RWPE2 (cell line): ENCODE data around the gene MSMO1.
"Not testable (repeated sequence)": the region's sequence is repeated elsewhere in the genome, so short reads cannot be mapped to it uniquely, and the experiment has no call there.

Source experiments
- ATAC-seq: fragments of 200-7000 bp; cut with Tn5 transposase; 3 replicates; pipeline ENCODE4 v1.9.1; 2021; ENCODE audit warnings: low read depth
- DNase-seq: peaks from one replicate; pipeline ENCODE4 v3.0.0-alpha.2; 2020; ENCODE audit warnings: low spot score
- H3K27ac ChIP-seq: fragments of 450-650 bp; 2 replicates; pipeline ENCODE4 v1.5.1; 2017; ENCODE audit warnings: mild to moderate bottlenecking; ENCODE audit not compliant: poor library complexity, severe bottlenecking
- H3K27me3 ChIP-seq: fragments of 250-450 bp; sonication (Bioruptor Pico); 2 replicates; pipeline ENCODE4 v1.5.1; 2021; ENCODE audit warnings: mild to moderate bottlenecking, moderate library complexity; ENCODE audit not compliant: insufficient read depth, poor library complexity, severe bottlenecking
- H3K36me3 ChIP-seq: fragments of 250-450 bp; sonication (Bioruptor Pico); 2 replicates; pipeline ENCODE4 v1.5.1; 2020; ENCODE audit warnings: low read depth, mild to moderate bottlenecking, moderate library complexity
- H3K4me1 ChIP-seq: fragments of 250-450 bp; sonication (Bioruptor Pico); 2 replicates; pipeline ENCODE4 v1.5.1; 2021; ENCODE audit warnings: mild to moderate bottlenecking, moderate library complexity; ENCODE audit not compliant: insufficient read depth, poor library complexity, severe bottlenecking
- H3K4me3 ChIP-seq: fragments of 250-450 bp; sonication (Bioruptor Pico); 2 replicates; pipeline ENCODE4 v1.5.1; 2021; ENCODE audit warnings: mild to moderate bottlenecking, moderate library complexity; ENCODE audit not compliant: severe bottlenecking
- H3K9me3 ChIP-seq: fragments of 250-450 bp; sonication (Bioruptor Pico); 2 replicates; pipeline ENCODE4 v1.5.1; 2021; ENCODE audit warnings: mild to moderate bottlenecking, moderate library complexity; ENCODE audit not compliant: severe bottlenecking
- TF ChIP-seq, protein P1 (sequence below): fragments of 450-650 bp; IDR thresholded peaks from one replicate; pipeline ENCODE4 v1.5.1; 2017; ENCODE audit warnings: mild to moderate bottlenecking, moderate library complexity; ENCODE audit not compliant: poor library complexity, severe bottlenecking

MSMO1 gene

DNA sequence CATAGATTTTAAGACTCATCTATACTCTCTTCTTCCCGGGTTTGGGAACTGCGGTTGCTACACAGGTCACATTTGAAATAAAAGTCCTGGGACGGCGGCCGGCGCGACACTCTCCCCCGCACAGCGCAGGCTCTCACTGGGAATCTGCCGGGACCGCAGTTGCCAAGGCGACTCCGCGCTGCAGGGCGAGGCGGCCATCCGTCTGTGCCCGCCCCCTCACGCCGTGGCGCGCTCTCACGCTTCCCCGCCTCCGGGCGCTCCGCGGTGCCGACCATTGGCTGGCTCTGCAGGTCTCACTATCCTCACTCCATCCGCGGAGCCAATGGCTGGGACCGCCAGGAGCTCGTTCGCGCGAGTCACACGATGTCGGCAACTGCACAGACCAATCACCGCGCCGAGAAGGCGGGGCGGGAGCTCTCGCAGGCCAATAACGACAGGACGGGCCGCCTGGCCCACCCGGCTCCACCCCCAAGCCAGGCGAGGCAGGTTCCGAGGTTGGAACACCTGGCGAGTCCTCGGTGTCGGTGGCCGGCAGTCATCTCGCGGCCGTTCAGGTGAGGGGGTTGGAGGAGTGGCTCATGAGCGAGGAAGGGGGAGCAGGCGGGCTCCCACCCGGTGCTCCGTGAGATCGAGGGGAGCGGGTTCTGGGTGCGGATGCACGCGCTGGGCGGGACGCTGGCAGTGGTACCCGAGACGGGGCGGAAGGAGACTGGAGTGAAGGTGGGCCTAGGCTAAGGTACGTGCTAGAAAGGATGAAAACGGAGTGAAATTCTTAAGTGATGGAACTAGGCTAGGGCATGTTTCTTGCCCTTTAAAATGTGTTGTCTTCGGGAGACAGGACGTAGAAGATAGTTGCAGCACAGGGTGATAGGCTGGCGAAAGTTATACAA, at the start of gene MSMO1:
Gene MSMO1, plus strand, starts transcription at position 459 of the 890 bp plus-strand sequence. CDS start 5,702 bp downstream, outside the sequence.
- TF ChIP-seq, protein P1, sequence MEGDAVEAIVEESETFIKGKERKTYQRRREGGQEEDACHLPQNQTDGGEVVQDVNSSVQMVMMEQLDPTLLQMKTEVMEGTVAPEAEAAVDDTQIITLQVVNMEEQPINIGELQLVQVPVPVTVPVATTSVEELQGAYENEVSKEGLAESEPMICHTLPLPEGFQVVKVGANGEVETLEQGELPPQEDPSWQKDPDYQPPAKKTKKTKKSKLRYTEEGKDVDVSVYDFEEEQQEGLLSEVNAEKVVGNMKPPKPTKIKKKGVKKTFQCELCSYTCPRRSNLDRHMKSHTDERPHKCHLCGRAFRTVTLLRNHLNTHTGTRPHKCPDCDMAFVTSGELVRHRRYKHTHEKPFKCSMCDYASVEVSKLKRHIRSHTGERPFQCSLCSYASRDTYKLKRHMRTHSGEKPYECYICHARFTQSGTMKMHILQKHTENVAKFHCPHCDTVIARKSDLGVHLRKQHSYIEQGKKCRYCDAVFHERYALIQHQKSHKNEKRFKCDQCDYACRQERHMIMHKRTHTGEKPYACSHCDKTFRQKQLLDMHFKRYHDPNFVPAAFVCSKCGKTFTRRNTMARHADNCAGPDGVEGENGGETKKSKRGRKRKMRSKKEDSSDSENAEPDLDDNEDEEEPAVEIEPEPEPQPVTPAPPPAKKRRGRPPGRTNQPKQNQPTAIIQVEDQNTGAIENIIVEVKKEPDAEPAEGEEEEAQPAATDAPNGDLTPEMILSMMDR: no peak
- no peaks in the 10 kb centered on the region for H3K9me3 ChIP-seq

DNA sequence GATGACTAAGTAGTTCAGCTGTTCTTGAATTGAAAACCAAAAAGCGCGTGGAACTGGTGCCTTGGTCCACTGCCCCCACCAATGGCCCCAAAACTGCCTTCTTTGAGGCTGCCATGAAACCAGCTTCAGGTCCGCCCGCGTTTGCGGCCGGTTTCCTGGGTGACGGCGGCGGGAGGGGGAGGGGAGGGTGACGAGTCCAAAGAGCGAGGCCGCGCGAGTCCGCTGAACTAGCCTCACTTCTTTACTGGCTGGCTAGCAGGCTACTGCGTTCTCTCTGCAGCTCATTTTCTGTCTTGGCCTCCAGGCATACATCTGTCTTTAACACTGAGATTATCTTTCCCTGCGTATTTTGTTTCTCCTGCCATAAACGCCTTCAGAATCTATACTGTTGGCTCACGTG, 47.9 kb upstream of the MSMO1 start:
- not testable (repeated sequence) for ATAC-seq, DNase-seq, H3K27me3 ChIP-seq, H3K4me1 ChIP-seq, H3K36me3 ChIP-seq, H3K4me3 ChIP-seq, H3K27ac ChIP-seq, H3K9me3 ChIP-seq

More for the DNA sequence above, at the start of gene MSMO1:
- DNase-seq (peak; percentile 99), ATAC-seq (peak; percentile 94)
- peak within 1 kb of the TSS; percentile 61 for H3K4me3 ChIP-seq
- H3K27ac ChIP-seq: peak within 1 kb of the TSS; percentile 95
- peaks cover 14% of the 10 kb centered on the region for H3K4me1 ChIP-seq
- no peaks in the 10 kb centered on the region for H3K27me3 ChIP-seq
- H3K36me3 ChIP-seq: peaks cover 53% of the 10 kb centered on the region

DNA sequence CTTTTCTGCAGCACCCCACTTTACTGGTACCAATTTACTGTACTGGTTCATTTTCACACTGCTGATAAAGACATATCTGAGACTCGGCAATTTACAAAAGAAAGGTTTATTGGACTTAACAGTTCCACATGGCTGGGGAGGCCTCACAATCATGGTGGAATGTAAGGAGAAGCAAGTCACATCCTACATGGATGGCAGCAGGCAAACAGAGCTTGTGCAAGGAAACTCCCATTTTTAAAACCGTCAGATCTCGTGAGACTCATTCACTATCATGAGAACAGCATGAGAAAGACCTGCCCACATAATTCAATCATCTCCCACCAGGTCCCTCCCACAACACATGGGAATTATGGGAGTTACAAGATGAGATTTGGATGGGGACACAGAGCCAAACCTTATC, 42.8 kb upstream of the MSMO1 start:
- DNase-seq, H3K9me3 ChIP-seq, H3K36me3 ChIP-seq, ATAC-seq, H3K27ac ChIP-seq, H3K4me3 ChIP-seq, H3K27me3 ChIP-seq: not testable (repeated sequence)
- H3K4me1 ChIP-seq: peaks cover 14% of the 10 kb centered on the region

DNA sequence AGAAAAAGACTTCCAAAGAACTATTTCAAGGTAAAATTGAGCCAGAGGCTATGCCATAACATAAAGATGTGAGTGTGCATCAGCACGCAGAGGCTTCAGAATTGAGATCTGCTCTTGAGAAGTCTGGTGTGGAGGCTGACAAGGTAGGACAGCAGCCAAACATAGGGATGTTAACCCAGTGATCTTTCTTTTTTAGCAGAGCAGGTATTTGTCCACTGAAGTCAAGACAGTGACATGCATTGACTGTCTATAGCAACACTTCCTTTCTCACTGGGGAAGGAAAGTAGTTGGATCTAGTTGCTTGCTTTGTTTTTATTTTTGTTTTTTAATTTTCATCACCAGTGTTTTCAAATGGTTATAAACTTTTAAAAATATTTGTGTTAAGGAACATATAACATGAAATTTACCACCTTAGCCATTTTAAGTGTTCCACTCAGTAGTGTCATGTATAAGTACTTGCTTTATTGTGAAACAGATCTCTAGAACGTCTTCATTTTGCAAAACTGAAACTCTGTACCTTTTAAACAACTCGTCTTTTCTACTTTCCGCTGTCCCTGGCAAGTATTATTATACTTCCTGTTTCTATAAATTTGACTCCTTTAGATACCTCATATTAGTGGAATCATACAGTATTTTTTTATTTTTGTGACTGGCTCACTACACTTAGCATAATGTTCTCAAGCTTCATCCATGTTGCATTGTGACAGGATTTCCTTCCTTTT, 40.7 kb upstream of the MSMO1 start:
- not testable (repeated sequence) for H3K9me3 ChIP-seq, ATAC-seq, H3K4me3 ChIP-seq, DNase-seq, H3K27me3 ChIP-seq, H3K27ac ChIP-seq, H3K36me3 ChIP-seq
- peaks cover 14% of the 10 kb centered on the region for H3K4me1 ChIP-seq

DNA sequence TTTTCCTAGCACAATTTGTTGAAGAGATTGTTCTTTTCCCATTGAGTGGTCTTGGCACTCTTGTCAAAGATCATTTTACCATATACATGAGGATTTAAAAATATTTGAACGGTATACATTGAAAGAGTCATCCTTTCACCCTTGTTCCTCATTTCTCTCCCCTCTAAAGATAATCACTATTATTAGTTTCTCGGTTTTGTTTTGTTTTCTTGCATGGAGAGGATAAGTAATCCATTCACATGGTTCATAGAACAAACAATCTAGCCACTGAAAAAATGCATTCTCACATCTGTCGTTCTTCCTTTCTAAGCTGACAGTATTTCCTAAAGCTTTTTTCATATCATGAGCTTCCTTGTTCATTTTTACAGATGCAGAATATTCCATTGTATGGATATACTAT, 39.2 kb upstream of the MSMO1 start:
- Histone ChIP-seq H3K4me1 (peaks cover 14% of the 10 kb centered on the region), H3K27me3 (no peaks in the 10 kb centered on the region), H3K4me3 (no peak overlapping the region), H3K36me3 (peaks cover 9% of the 10 kb centered on the region; the same call in 1 of the 2 replicates), H3K9me3 (no peaks in the 10 kb centered on the region), H3K27ac (peak overlapping the region; percentile 16)
- TF ChIP-seq, protein P1: no peak
- no peak for ATAC-seq
- no peak for DNase-seq

DNA sequence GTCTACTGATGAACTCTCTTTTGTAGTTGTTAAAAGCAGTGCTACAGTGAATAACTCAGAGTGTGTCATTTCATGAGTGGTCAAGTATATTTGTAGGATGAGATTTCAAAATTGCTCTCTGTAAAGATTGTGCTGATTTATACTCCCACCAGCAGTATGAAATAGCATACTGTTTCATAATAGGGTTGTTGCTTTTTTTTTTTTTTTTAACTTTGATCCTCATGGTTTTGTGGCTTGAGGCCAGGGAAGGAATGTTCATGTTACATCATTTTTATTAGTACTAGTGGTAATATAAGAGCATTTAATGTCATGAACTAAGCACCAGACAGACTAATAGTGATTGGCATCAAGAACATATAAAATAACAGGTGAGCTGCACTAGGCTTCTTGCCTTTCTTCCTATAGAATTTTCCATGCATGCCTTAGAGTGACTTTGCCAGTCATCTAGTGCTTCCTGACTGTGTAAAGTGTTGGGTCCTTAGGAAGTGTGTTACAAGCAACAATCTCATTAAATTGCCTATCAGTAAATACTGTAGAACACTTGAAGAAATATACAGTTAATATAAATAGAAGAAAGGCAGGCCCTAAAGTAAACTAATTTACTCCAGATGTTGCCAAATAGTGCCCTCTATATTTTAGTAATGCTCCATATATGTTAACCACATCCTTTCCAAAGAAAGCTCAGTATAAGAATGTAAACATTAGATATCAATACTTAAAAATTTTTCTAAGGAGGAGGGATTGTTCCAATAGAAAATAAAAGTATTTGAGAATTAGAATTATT, 38.6 kb upstream of the MSMO1 start:
- TF ChIP-seq, protein P1: no peak
- H3K36me3 ChIP-seq: peaks cover 9% of the 10 kb centered on the region; the same call in 1 of the 2 replicates
- H3K27me3 ChIP-seq: no peaks in the 10 kb centered on the region
- ATAC-seq (peak; percentile 93), DNase-seq (no peak)
- H3K27ac ChIP-seq: peak overlapping the region; percentile 16
- H3K4me3 ChIP-seq: no peak overlapping the region
- H3K9me3 ChIP-seq: no peaks in the 10 kb centered on the region
- H3K4me1 ChIP-seq: peaks cover 14% of the 10 kb centered on the region
